ENCODE data around the gene PSMD13.
"Not testable (repeated sequence)": the region's sequence is repeated elsewhere in the genome, so short reads cannot be mapped to it uniquely, and the experiment has no call there.

PSMD13 gene

DNA sequence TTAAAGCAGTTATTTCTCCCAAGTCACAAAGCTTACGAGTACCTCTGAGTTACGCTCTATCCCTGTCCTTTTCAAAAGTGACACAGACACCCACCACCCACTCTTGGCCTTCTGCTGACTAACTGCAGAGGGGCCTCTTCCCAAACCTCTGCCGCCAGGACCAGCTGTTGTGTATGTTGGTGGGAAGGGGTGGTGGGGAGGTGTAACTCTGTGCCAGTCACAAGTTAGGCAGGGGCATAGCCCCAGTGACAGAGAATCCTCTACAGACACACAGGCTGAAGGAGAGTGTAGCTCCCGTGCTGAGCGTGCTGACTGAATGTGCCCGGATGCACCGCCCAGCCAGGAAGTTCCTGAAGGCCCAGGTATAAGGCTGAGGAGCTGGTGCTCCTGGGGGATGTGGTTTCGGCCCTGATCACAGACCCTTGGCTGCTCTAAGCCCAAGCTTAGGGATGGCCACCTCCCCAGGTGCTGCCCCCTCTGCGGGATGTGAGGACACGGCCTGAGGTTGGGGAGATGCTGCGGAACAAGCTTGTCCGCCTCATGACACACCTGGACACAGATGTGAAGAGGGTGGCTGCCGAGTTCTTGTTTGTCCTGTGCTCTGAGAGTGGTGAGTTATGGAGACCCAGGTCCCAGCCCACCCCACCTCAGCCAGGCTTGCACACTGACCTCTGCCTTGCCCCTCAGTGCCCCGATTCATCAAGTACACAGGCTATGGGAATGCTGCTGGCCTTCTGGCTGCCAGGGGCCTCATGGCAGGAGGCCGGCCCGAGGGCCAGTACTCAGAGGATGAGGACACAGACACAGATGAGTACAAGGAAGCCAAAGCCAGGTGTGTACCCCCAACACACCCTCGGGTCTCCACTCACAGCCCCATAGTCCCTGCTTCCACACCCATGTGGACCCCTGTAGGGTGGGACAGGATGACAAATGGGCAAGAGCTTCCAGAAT, 24.4 kb upstream of the PSMD13 start:
- Histone ChIP-seq H3K4me2 (no peak overlapping the region), H3K4me1 (peaks cover 22 to 40% (median 29%) of the 10 kb centered on the region in 10 experiments), H3K36me3 (peaks cover 63 to 77% (median 73%) of the 10 kb centered on the region in 11 experiments), H3K4me3 (no peak overlapping the region), H3K27me3 (no peaks in the 10 kb centered on the region), H4K20me1 (peaks cover 23 to 79% (median 51%) of the 10 kb centered on the region in 11 experiments; a peak in 19 of 22 replicates), H3K27ac (0 out of 22 replicates have a peak overlapping the region, but pooled peaks of 1 of the 11 experiments have one; percentile 98), H3K9me3 (replicated peaks in 1 of 11) (no peaks in the 10 kb centered on the region), H3K9ac (peak overlapping the region in 9 of 11 experiments; percentile 1 to 99 (median 98); a peak in 9 of 22 replicates)
- TF ChIP-seq Cebpa-rat (IDR thresholded peaks at IDR 0.05) = no peak

DNA sequence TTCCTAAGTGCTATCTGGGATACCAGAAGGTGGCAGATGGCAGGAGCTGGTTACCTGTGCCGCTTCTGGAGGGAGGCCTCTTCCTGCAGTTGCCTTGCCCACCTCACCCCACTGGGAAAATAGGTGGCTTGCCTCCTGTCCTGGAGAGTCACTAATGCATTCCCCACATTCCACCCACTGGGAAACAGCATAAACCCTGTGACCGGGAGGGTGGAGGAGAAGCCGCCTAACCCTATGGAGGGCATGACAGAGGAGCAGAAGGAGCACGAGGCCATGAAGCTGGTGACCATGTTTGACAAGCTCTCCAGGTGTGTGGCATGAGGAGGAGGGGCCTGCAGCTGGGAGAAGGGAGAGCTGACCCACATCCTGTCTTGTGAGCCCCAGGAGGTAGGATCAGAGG, 23.7 kb upstream of the PSMD13 start:
- peaks cover 63 to 77% (median 73%) of the 10 kb centered on the region in 11 experiments for H3K36me3 ChIP-seq

DNA sequence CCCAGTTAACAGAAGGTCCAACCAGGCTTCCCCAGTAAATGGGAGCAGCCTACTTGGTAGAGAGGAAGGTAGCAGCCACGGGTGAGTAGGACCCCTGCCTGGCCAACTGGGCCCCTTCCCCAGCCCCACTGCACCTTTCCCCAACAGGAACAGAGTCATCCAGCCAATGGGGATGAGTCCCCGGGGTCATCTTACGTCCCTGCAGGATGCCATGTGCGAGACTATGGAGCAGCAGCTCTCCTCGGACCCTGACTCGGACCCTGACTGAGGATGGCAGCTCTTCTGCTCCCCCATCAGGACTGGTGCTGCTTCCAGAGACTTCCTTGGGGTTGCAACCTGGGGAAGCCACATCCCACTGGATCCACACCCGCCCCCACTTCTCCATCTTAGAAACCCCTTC, 22.7 kb upstream of the PSMD13 start:
- Histone ChIP-seq H4K20me1 (peaks cover 23 to 77% (median 50%) of the 10 kb centered on the region in 11 experiments; a peak in 19 of 22 replicates), H3K27me3 (no peaks in the 10 kb centered on the region), H3K27ac (no peak overlapping the region), H3K4me2 (no peak overlapping the region), H3K9me3 (replicated peaks in 1 of 11) (no peaks in the 10 kb centered on the region), H3K36me3 (peaks cover 69 to 84% (median 78%) of the 10 kb centered on the region in 11 experiments), H3K9ac (peak overlapping the region in 1 of 11 experiments; percentile 27; a peak in 1 of 22 replicates), H3K4me3 (no peak overlapping the region), H3K4me1 (peaks cover 21 to 41% (median 30%) of the 10 kb centered on the region in 10 experiments)
- no peak for TF ChIP-seq Cebpa-rat (IDR thresholded peaks at IDR 0.05)

More for the DNA sequence above, 23.7 kb upstream of the PSMD13 start:
- Histone ChIP-seq H3K9me3 (replicated peaks in 1 of 11) (no peaks in the 10 kb centered on the region), H3K27me3 (no peaks in the 10 kb centered on the region), H3K9ac (peak overlapping the region in 3 of 11 experiments; percentile 18 to 37 (median 31); a peak in 3 of 22 replicates), H3K4me3 (no peak overlapping the region), H3K4me1 (peaks cover 22 to 41% (median 30%) of the 10 kb centered on the region in 10 experiments), H3K27ac (no peak overlapping the region), H3K4me2 (no peak overlapping the region), H4K20me1 (peaks cover 23 to 79% (median 51%) of the 10 kb centered on the region in 11 experiments; a peak in 19 of 22 replicates)
- no peak for TF ChIP-seq Cebpa-rat (IDR thresholded peaks at IDR 0.05)

DNA sequence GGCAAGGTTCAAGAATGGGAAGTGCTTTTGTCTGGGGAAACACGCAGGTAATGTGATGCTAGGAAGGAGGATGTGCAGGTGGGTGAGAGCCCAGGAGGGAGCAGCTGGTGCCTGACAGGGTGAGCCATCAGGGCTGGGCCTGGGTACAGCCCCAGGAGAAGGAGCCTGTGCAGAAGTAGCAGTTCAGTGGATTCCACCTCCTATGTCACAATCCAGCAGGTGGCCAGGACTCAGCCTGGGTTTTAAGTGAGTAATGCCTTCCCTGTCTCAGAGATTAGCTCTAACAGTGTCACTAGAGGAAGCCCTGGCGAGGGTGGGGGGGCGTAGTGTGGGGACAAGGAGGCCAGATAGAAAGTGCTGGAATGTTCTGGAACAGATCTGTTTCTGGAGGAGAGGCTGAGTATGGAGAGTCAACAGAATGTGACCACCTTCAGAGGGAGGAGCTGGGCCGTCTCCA, 21.2 kb upstream of the PSMD13 start:
- Histone ChIP-seq H3K9ac (0 out of 22 replicates have a peak overlapping the region, but pooled peaks of 2 of the 11 experiments have one; percentile 15 to 35), H3K4me1 (peaks cover 6 to 26% (median 14%) of the 10 kb centered on the region in 10 experiments), H3K27ac (peak overlapping the region in 1 of 11 experiments; percentile 20; a peak in 2 of 22 replicates), H3K9me3 (replicated peaks in 1 of 11) (no peaks in the 10 kb centered on the region), H3K4me3 (no peak overlapping the region), H4K20me1 (peaks cover 10 to 61% (median 35%) of the 10 kb centered on the region in 11 experiments; a peak in 19 of 22 replicates), H3K27me3 (no peaks in the 10 kb centered on the region), H3K36me3 (peaks cover 54 to 73% (median 66%) of the 10 kb centered on the region in 11 experiments), H3K4me2 (no peak overlapping the region)
- no peak for TF ChIP-seq Cebpa-rat (IDR thresholded peaks at IDR 0.05)

DNA sequence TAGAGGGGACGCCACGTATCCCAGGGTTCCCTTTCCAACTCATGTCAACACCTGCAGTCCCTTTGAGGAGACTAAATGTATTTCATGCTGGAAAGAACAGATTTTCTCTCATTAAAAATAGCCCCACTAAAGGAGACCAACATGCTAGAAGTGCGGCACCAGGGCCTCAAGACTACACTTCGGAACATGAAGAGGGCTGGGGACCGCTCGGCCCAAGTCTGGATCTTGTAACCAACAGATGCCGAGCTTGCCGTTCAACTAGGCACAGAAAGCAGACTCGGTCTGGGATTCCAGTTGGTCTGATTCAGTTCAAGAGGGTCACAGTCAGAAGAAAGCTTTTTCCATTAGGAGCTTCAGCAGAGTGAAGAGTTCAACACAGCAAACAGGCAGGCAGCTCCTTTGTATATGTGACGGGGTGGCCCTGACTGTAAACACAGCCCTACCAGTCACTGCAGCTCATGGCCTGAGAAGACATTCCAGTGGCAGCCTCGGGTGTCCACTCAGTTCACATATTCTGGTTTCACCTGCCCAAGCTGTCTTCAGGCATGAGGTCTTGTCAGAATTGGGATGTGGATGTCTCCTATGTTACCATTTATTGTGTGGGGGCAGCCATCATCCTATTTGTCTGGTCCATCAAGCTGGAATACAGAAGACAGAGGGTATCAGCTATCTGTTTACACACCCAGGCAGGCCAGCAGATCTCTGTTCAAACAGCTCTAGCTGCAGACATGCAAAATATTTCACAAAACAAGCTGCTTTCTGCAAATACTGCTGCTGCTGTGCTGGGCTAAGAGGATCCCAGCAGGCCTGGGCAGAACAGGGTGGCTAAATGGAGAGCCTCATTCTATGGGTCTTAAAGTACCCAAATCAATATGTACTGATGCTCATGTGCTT, 20.4 kb upstream of the PSMD13 start:
- H3K36me3 ChIP-seq = peaks cover 47 to 66% (median 59%) of the 10 kb centered on the region in 11 experiments
- H3K27ac ChIP-seq = peak overlapping the region in 2 of 11 experiments; percentile 6 to 20; a peak in 3 of 22 replicates
- H3K27me3 ChIP-seq = no peaks in the 10 kb centered on the region
- H3K4me3 ChIP-seq = no peak overlapping the region
- H3K4me1 ChIP-seq = peaks cover 0 to 18% (median 8%) of the 10 kb centered on the region in 10 experiments; a peak in 14 of 20 replicates
- no peak for TF ChIP-seq Cebpa-rat (IDR thresholded peaks at IDR 0.05)
- H4K20me1 ChIP-seq = peaks cover 3 to 54% (median 28%) of the 10 kb centered on the region in 11 experiments; a peak in 17 of 22 replicates
- no peak overlapping the region for H3K4me2 ChIP-seq
- no peaks in the 10 kb centered on the region for H3K9me3 ChIP-seq (replicated peaks in 1 of 11)
- peak overlapping the region in 4 of 11 experiments; percentile 10 to 24 (median 14); a peak in 2 of 22 replicates for H3K9ac ChIP-seq

DNA sequence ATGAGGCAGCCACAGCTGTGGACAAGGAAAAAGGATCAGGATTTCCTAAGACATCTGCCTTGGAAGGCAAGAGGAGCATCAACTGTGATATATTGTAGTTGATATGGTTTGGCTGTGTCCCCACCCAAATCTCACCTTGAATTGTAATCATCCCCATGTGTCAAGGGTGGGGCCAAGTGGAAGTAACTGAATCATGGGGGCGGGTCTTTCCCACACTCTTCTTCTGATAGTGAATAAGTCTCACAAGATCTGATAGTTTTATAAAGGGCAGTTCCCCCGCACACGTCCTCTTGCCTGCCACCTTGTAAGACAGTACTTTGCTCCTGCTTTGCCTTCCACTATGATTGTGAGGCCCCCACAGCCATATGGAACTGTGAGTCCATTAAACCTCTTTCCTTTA, 19.1 kb upstream of the PSMD13 start:
- Histone ChIP-seq H3K9me3 (replicated peaks in 1 of 11) (no peaks in the 10 kb centered on the region), H3K4me2 (no peak overlapping the region), H3K4me3 (no peak overlapping the region), H3K27ac (no peak overlapping the region; a peak in 1 of 22 replicates), H3K9ac (no peak overlapping the region), H3K36me3 (peaks cover 33 to 63% (median 47%) of the 10 kb centered on the region in 11 experiments), H3K27me3 (no peaks in the 10 kb centered on the region), H3K4me1 (peaks cover 3 to 14% (median 8%) of the 10 kb centered on the region in 10 experiments; a peak in 14 of 20 replicates), H4K20me1 (peaks cover 0 to 40% (median 14%) of the 10 kb centered on the region in 11 experiments; a peak in 14 of 22 replicates)
- no peak for TF ChIP-seq Cebpa-rat (IDR thresholded peaks at IDR 0.05)

DNA sequence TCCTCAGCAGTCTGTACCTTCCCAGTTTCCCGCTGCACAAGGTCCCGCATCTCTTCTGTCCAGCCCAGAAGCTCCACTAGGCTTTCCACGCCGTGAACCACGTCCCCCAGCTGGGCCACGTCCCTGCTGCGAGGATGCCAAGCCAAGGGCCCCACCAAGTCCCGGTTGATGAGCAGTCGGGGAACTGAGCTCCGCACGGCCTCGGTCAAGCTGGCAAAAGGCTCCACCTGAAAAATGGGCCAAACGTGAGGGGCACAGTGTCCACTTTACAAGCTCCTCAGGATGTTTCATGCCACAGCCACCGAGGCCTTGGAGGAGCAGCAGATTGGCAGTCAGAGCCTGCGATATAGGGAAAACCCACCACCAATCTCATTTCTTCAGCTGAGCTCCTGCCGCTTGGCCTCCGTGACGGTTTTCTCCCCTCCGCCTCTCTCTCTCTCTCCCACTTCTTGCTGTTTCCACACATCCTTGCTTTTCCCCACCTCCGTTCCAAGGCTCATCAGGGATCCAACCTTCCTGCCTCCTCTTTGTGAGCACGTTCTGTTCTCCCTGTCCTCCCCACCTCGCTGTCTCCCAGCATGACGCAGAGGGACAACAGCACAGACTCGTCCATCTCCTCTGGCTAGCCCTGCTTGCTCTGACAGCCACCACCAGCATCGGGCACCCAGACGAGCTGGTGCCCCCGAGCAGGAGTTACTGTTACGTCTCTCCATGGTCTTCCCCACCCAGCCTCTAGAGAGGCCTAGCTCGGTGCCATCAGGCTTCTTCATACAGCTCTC, 17.8 kb upstream of the PSMD13 start:
- no peak for TF ChIP-seq Cebpa-rat (IDR thresholded peaks at IDR 0.05)
- H3K4me3 ChIP-seq = no peak overlapping the region
- H4K20me1 ChIP-seq = peaks cover 0 to 27% (median 6%) of the 10 kb centered on the region in 11 experiments; a peak in 11 of 22 replicates
- no peaks in the 10 kb centered on the region for H3K27me3 ChIP-seq
- H3K4me1 ChIP-seq = peaks cover 14 to 25% (median 18%) of the 10 kb centered on the region in 10 experiments
- no peaks in the 10 kb centered on the region for H3K9me3 ChIP-seq (replicated peaks in 1 of 11)
- H3K27ac ChIP-seq = no peak overlapping the region; a peak in 1 of 22 replicates
- H3K36me3 ChIP-seq = peaks cover 20 to 53% (median 34%) of the 10 kb centered on the region in 11 experiments
- peak overlapping the region in 1 of 11 experiments; percentile 29; a peak in 1 of 22 replicates for H3K9ac ChIP-seq
- no peak overlapping the region for H3K4me2 ChIP-seq

DNA sequence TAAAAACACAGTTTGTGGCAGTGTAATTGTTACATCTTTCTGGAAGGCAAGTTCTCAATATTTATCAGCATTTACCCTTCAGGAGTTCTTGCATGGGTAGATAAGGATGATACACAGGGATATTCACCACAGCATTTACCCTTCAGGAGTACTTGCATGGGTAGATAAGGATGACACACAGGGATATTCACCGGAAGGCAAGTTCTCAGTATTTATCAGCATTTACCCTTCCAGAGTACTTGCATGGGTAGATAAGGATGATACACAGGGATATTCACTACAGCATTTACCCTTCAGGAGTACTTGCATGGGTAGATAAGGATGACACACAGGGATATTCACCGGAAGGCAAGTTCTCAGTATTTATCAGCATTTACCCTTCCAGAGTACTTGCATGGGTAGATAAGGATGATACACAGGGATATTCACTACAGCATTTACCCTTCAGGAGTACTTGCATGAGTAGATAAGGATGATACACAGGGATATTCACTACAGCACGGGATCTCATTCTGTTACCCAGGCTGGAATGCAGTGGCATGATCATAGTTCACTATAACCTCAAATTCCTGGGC, 16.0 kb upstream of the PSMD13 start:
- H3K9me3 ChIP-seq (replicated peaks in 1 of 11); H3K4me3 ChIP-seq; H3K27me3 ChIP-seq; H3K27ac ChIP-seq; H3K4me2 ChIP-seq; H3K9ac ChIP-seq: not testable (repeated sequence)
- H3K36me3 ChIP-seq = peaks cover 4 to 35% (median 17%) of the 10 kb centered on the region in 11 experiments; a peak in 19 of 22 replicates
- H4K20me1 ChIP-seq = peaks cover 0 to 11% (median 0%) of the 10 kb centered on the region in 11 experiments; a peak in 3 of 22 replicates
- H3K4me1 ChIP-seq = peaks cover 30 to 42% (median 35%) of the 10 kb centered on the region in 10 experiments

Data from BLaER1 treated with 17β-estradiol and CSF1 and Interleukin-3, amounts not matched to agents 10 nM and 100 nM (cell line).